NCI-H146 (cell line): ENCODE data around the gene SERPINA6.
"Not testable (repeated sequence)": the region's sequence is repeated elsewhere in the genome, so short reads cannot be mapped to it uniquely, and the experiment has no call there.

Experiments used
- DNase-seq: peaks from one replicate; lab custom pipeline; 2025; lab: John Stamatoyannopoulos, UW

Gene SERPINA6

GRCh38 chr14:94354190-94354589 lies 31.1 kb upstream of the SERPINA6 start:
- DNase-seq = not testable (repeated sequence)

- no peak for DNase-seq
These were observed 26.1 kb upstream of the SERPINA6 start for GRCh38 chr14:94349276-94349675.

- no peak for DNase-seq
These were observed 25.7 kb upstream of the SERPINA6 start for GRCh38 chr14:94348836-94349235.

GRCh38 chr14:94346841-94347240 lies 23.7 kb upstream of the SERPINA6 start:
- DNase-seq = no peak

- not testable (repeated sequence) for DNase-seq
These were observed 23.1 kb upstream of the SERPINA6 start for GRCh38 chr14:94346065-94346786.

GRCh38 chr14:94345344-94346064 lies 22.4 kb upstream of the SERPINA6 start:
- no peak for DNase-seq

- no peak for DNase-seq
These were observed 21.3 kb upstream of the SERPINA6 start for GRCh38 chr14:94344389-94344788.

GRCh38 chr14:94343238-94344005 lies 20.3 kb upstream of the SERPINA6 start:
- DNase-seq = no peak

GRCh38 chr14:94342334-94342934 lies 19.3 kb upstream of the SERPINA6 start:
- no peak for DNase-seq

GRCh38 chr14:94341656-94342333 lies 18.7 kb upstream of the SERPINA6 start:
- DNase-seq = no peak

GRCh38 chr14:94340533-94340932 lies 17.4 kb upstream of the SERPINA6 start:
- no peak for DNase-seq

- no peak for DNase-seq
These were observed 14.9 kb upstream of the SERPINA6 start for GRCh38 chr14:94338023-94338422.

- DNase-seq = no peak
These were observed 14.1 kb upstream of the SERPINA6 start for GRCh38 chr14:94337274-94337673.

GRCh38 chr14:94334872-94335271 lies 11.7 kb upstream of the SERPINA6 start:
- no peak for DNase-seq

GRCh38 chr14:94332587-94332986 lies 9.5 kb upstream of the SERPINA6 start:
- no peak for DNase-seq

- no peak for DNase-seq
These were observed 9.0 kb upstream of the SERPINA6 start for GRCh38 chr14:94332063-94332583.

GRCh38 chr14:94331462-94331861 lies 8.3 kb upstream of the SERPINA6 start:
- no peak for DNase-seq

GRCh38 chr14:94330857-94331256 lies 7.7 kb upstream of the SERPINA6 start:
- no peak for DNase-seq

- DNase-seq = no peak
These were observed 7.3 kb upstream of the SERPINA6 start for GRCh38 chr14:94330432-94330831.

- no peak for DNase-seq
These were observed 6.7 kb upstream of the SERPINA6 start for GRCh38 chr14:94329857-94330256.

- no peak for DNase-seq
These were observed 5.1 kb upstream of the SERPINA6 start for GRCh38 chr14:94328196-94328595.
